Activated naive CD4-positive, alpha-beta T cell treated with anti-CD3 and anti-CD28 coated beads, Interleukin-2, amount 50 U/mL, for 24 hours (primary cell): ENCODE measurements around the gene PRKACG.

Experiments
- H3K27ac Mint-ChIP-seq: one replicate; pipeline ENCODE4 v1.8.0; 2021; ENCODE audit warnings: mild to moderate bottlenecking, mixed read lengths
- H3K27me3 Mint-ChIP-seq: one replicate; pipeline ENCODE4 v1.8.0; 2021; ENCODE audit warnings: mixed read lengths
- H3K36me3 Mint-ChIP-seq: one replicate; pipeline ENCODE4 v1.8.0; 2021; ENCODE audit warnings: mixed read lengths
- H3K4me1 Mint-ChIP-seq: one replicate; pipeline ENCODE4 v1.8.0; 2021; ENCODE audit warnings: mixed read lengths
- H3K4me3 Mint-ChIP-seq: one replicate; pipeline ENCODE4 v1.8.0; 2021; ENCODE audit warnings: mild to moderate bottlenecking, mixed read lengths
- H3K9me3 Mint-ChIP-seq: one replicate; pipeline ENCODE4 v1.8.0; 2021; ENCODE audit warnings: mixed read lengths

Gene PRKACG

GRCh38 chr9:68979538-68980314 is 34.2 kb downstream of the PRKACG start:
- Mint-ChIP-seq H3K36me3 (no peaks in the 10 kb centered on the region), H3K4me3 (peak overlapping the region; percentile 2), H3K4me1 (peaks cover 28% of the 10 kb centered on the region), H3K27me3 (no peaks in the 10 kb centered on the region), H3K27ac (peak overlapping the region; percentile 66), H3K9me3 (no peaks in the 10 kb centered on the region)

- Mint-ChIP-seq H3K9me3 (no peaks in the 10 kb centered on the region), H3K4me1 (peaks cover 37% of the 10 kb centered on the region), H3K36me3 (no peaks in the 10 kb centered on the region), H3K27ac (peak overlapping the region; percentile 51), H3K4me3 (no peak overlapping the region), H3K27me3 (no peaks in the 10 kb centered on the region)
Observed at GRCh38 chr9:68978501-68978900, 35.4 kb downstream of the PRKACG start.

- peaks cover 37% of the 10 kb centered on the region for H3K4me1 Mint-ChIP-seq
- H3K27ac Mint-ChIP-seq = no peak overlapping the region
- H3K4me3 Mint-ChIP-seq = no peak overlapping the region
- no peaks in the 10 kb centered on the region for H3K36me3 Mint-ChIP-seq
- no peaks in the 10 kb centered on the region for H3K9me3 Mint-ChIP-seq
- H3K27me3 Mint-ChIP-seq = no peaks in the 10 kb centered on the region
Observed at GRCh38 chr9:68978066-68978465, 35.8 kb downstream of the PRKACG start.

DNA sequence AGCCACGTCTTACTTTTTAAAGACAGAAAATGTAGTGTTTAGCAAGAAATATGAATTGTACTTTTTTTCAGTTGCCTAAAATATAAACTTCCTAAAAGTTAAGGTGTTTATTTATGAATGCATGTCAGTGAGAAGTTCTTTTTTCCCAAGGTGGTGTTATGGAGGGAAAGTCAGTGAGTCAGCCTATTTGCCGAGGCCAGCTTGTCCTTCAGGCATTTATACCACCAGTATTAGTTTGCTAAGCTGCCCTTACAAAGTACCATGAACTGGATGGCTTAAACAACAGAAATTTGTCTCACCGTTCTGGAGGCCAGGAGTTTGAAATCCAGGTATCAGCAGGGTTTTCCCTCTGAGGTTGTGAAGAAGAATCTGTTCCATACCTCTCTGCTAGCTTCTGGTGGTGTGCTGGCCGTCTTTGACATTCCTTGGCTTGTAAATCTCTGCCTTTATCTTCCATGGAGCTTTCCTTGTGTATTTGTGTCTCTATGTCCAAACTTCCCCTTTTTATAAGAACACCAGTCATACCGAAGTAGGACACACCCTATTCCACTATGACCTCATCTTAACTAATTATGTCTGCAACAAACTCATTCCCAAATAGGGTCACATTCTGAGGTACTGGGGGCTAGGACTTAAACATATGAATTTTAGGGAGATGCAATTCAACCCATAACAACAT is 38.4 kb downstream of the PRKACG start:
- H3K9me3 Mint-ChIP-seq = no peaks in the 10 kb centered on the region
- no peak overlapping the region for H3K4me3 Mint-ChIP-seq
- H3K27me3 Mint-ChIP-seq = no peaks in the 10 kb centered on the region
- H3K27ac Mint-ChIP-seq = no peak overlapping the region
- peaks cover 30% of the 10 kb centered on the region for H3K4me1 Mint-ChIP-seq
- H3K36me3 Mint-ChIP-seq = no peaks in the 10 kb centered on the region

DNA sequence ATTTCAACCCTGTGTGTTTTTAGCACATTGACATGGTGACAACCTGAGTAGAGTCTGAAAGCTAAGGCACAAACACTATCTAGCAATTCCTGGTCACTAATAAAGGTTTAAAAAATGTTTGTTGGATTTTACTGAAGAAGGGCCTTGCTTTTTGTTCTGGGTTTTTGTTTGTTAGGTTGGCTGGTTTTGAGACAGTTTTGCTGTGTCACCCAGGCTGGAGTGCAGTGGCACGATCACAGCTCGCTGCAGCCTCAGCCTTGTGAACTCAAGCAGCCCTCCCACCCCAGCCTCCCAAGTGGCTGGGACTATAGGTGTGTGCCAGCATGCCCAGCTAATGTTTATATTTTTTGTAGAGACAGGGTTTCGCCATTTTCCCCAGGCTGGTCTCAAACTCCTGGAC is 39.0 kb downstream of the PRKACG start:
- Mint-ChIP-seq H3K9me3 (no peaks in the 10 kb centered on the region), H3K36me3 (no peaks in the 10 kb centered on the region), H3K4me1 (peaks cover 27% of the 10 kb centered on the region), H3K27ac (peak overlapping the region; percentile 46), H3K4me3 (no peak overlapping the region), H3K27me3 (no peaks in the 10 kb centered on the region)

DNA sequence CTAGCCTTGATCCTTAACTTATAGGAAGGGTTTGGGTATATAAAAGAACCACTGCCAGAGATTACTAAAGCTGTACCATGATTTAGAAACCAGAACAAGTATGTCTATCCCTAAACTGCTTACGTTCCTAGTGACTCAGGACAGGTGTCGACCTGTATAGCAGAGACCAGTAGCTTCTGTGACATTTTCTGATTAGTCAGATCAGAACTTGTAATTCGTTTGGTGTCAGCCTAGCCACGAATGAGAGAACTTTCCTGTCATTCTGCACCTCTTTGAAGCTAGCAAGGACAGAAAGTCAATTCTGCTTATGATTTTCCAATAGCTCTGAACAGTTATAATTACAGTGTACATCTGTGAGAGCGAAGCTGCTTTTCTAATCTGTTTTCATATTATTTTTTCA is 39.5 kb downstream of the PRKACG start:
- Mint-ChIP-seq H3K9me3 (no peaks in the 10 kb centered on the region), H3K36me3 (no peaks in the 10 kb centered on the region), H3K4me1 (peaks cover 22% of the 10 kb centered on the region)

GRCh38 chr9:68973619-68974018 is 40.3 kb downstream of the PRKACG start:
- Mint-ChIP-seq H3K4me3 (no peak overlapping the region), H3K27ac (peak overlapping the region; percentile 6), H3K36me3 (no peaks in the 10 kb centered on the region), H3K27me3 (no peaks in the 10 kb centered on the region), H3K9me3 (no peaks in the 10 kb centered on the region), H3K4me1 (peaks cover 16% of the 10 kb centered on the region)

More for the DNA sequence above, 39.5 kb downstream of the PRKACG start:
- H3K27ac Mint-ChIP-seq = no peak overlapping the region
- H3K27me3 Mint-ChIP-seq = no peaks in the 10 kb centered on the region
- no peak overlapping the region for H3K4me3 Mint-ChIP-seq

DNA sequence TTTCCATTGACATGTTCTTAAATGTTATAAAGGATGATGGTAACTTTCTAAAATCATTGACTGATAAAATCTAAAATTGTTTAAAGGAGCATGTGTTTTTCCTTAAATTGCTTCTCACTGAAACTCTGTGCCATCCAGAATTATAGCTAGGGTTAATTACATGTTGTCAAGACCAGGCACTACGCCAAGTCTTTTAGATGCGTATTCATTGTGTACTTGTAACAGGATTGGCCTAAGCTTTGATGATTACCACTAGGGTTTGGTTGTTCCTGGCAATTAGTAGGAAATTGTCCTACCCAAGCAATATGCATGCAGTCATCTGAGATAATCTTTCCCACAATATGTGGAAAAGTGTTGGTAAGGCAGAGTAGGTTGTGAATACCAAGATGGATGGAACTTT is 43.8 kb downstream of the PRKACG start:
- H3K4me3 Mint-ChIP-seq = no peak overlapping the region
- H3K27me3 Mint-ChIP-seq = no peaks in the 10 kb centered on the region
- H3K4me1 Mint-ChIP-seq = peaks cover 12% of the 10 kb centered on the region
- H3K27ac Mint-ChIP-seq = no peak overlapping the region
- H3K36me3 Mint-ChIP-seq = no peaks in the 10 kb centered on the region
- H3K9me3 Mint-ChIP-seq = no peaks in the 10 kb centered on the region

GRCh38 chr9:68969538-68969937 is 44.4 kb downstream of the PRKACG start:
- Mint-ChIP-seq H3K27me3 (no peaks in the 10 kb centered on the region), H3K4me1 (peaks cover 7% of the 10 kb centered on the region), H3K36me3 (no peaks in the 10 kb centered on the region), H3K4me3 (no peak overlapping the region), H3K9me3 (no peaks in the 10 kb centered on the region), H3K27ac (no peak overlapping the region)

GRCh38 chr9:68967800-68968199 is 46.1 kb downstream of the PRKACG start:
- Mint-ChIP-seq H3K27ac (no peak overlapping the region), H3K4me1 (no peaks in the 10 kb centered on the region), H3K4me3 (no peak overlapping the region), H3K9me3 (no peaks in the 10 kb centered on the region), H3K27me3 (no peaks in the 10 kb centered on the region), H3K36me3 (no peaks in the 10 kb centered on the region)

GRCh38 chr9:68966496-68966944 is 47.4 kb downstream of the PRKACG start:
- H3K36me3 Mint-ChIP-seq = no peaks in the 10 kb centered on the region
- no peak overlapping the region for H3K4me3 Mint-ChIP-seq
- H3K4me1 Mint-ChIP-seq = no peaks in the 10 kb centered on the region
- H3K27me3 Mint-ChIP-seq = no peaks in the 10 kb centered on the region
- H3K9me3 Mint-ChIP-seq = no peaks in the 10 kb centered on the region
- no peak overlapping the region for H3K27ac Mint-ChIP-seq

DNA sequence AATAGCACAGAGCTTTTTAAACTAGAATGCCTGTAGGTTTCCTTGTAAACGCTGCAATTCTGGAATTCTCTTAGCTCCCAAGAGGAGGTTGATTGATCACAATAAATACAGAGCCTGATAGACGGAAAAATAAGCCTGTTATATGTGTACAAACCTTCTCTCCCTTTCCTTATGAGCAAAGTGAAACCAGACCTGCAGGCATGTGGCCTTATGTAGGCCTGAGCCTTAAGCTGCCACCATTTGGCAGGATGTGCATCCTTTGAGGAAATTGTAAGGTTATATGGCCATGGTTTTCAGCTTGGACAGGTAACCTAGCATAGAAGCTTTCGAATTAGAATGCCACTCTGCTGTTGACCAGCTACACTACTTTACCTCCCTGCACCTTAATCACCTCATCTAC is 49.1 kb downstream of the PRKACG start:
- Mint-ChIP-seq H3K27ac (no peak overlapping the region), H3K36me3 (peaks cover 3% of the 10 kb centered on the region), H3K4me3 (no peak overlapping the region), H3K9me3 (no peaks in the 10 kb centered on the region), H3K27me3 (no peaks in the 10 kb centered on the region), H3K4me1 (no peaks in the 10 kb centered on the region)

GRCh38 chr9:68964102-68964541 is 49.8 kb downstream of the PRKACG start:
- H3K4me1 Mint-ChIP-seq = no peaks in the 10 kb centered on the region
- no peaks in the 10 kb centered on the region for H3K27me3 Mint-ChIP-seq
- peaks cover 3% of the 10 kb centered on the region for H3K36me3 Mint-ChIP-seq
- no peak overlapping the region for H3K27ac Mint-ChIP-seq
- H3K9me3 Mint-ChIP-seq = no peaks in the 10 kb centered on the region
- no peak overlapping the region for H3K4me3 Mint-ChIP-seq

DNA sequence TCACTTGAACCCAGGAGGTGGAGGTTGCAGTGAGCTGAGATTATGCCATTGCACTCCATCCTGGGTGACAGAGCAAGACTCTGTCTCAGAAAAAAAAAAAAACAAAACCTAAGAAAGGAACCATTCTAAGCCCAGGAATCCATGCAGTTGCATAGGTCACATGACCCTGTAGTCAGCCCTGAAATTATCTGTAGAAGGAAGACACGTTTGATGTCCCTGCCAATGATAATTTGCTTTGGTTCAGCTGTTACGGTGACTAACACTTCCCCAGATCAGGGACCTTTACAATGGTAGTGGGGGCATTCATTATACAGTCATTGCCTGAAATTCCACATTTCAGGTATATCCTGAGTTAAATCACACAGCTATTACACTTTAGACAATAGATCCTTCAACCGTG is 50.5 kb downstream of the PRKACG start:
- H3K27ac Mint-ChIP-seq = no peak overlapping the region

More for the DNA sequence above, 50.5 kb downstream of the PRKACG start:
- Mint-ChIP-seq H3K36me3 (peaks cover 3% of the 10 kb centered on the region), H3K4me1 (no peaks in the 10 kb centered on the region), H3K27me3 (no peaks in the 10 kb centered on the region), H3K4me3 (no peak overlapping the region), H3K9me3 (no peaks in the 10 kb centered on the region)
